D341Med (cell line): ENCODE results near the gene NIP7.
"Not testable (repeated sequence)": the region's sequence is repeated elsewhere in the genome, so short reads cannot be mapped to it uniquely, and the experiment has no call there.

Experiments used
- DNase-seq: peaks from one replicate; pipeline ENCODE4 v3.0.0; 2012; ENCODE audit warnings: low spot score

The NIP7 gene

GRCh38 chr16:69345923-69346322 is 6.4 kb downstream of the NIP7 start:
- no peak for DNase-seq

- no peak for DNase-seq
Observed at GRCh38 chr16:69346683-69347082, 7.1 kb downstream of the NIP7 start.

GRCh38 chr16:69348222-69348621 is 8.7 kb downstream of the NIP7 start:
- no peak for DNase-seq

GRCh38 chr16:69349536-69349935 is 10.0 kb downstream of the NIP7 start:
- no peak for DNase-seq

DNA sequence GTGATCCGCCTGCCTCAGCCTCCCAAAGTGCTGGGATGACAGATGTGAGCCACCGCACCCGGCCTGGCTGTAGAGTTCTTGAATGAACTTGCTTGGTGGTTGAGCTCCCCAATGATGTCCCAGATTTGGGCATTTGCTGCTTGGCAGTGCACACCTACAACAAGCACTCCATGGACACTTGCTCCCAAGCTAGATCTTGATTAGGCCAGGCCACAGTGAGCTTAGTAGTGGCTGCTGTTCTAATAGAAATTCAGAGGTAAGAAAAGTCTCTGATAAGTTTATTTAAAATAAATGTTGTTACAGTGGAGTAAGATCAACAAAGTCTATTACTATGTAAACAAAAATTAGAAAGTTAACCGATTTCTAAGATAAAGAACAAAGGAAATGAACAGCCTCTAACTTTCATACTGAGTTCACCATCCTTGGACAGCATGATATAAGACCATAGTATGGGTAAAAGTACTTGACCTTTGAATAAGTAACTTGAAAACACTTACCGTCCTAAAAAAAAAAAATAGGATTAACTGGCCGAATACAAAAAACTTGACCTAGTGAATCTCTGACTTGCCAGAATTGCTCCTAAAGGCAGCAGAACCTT is 11.1 kb downstream of the NIP7 start:
- DNase-seq, result no peak

- DNase-seq, result no peak
Observed at GRCh38 chr16:69351309-69352027, 11.9 kb downstream of the NIP7 start, which contains the start of gene TMED6. Gene TMED6 (minus strand): TSS chr16:69351786. CDS start chr16:69351753, 33 bp downstream.

- DNase-seq, result not testable (repeated sequence)
Observed at GRCh38 chr16:69360070-69360469, 20.5 kb downstream of the NIP7 start.

- DNase-seq, result no peak
Observed at GRCh38 chr16:69363281-69363717, 23.7 kb downstream of the NIP7 start.

GRCh38 chr16:69364088-69364487 is 24.5 kb downstream of the NIP7 start:
- no peak for DNase-seq

- no peak for DNase-seq
Observed at GRCh38 chr16:69365901-69366300, 26.3 kb downstream of the NIP7 start.

- DNase-seq, result no peak
Observed at GRCh38 chr16:69366431-69366830, 26.9 kb downstream of the NIP7 start.

DNA sequence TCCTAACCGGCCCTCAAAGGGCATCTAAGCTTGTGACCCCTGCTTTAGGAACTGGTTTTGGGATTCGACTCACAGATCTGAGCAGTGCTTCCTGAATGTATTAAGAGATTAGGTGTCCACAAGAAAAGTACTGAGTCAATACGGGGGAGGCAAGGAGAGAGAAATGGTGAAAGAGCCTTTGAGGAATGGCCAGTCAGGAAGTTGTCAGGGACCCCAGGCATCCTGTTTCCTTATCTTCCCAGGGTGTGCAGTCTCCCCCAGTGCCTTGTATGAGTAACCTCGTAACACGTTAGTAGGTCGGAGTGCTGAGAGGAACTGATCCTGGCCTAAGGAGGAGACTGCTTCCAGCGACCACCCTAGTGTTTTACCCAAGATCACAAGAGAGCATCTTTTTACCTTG is 28.4 kb downstream of the NIP7 start:
- no peak for DNase-seq

DNA sequence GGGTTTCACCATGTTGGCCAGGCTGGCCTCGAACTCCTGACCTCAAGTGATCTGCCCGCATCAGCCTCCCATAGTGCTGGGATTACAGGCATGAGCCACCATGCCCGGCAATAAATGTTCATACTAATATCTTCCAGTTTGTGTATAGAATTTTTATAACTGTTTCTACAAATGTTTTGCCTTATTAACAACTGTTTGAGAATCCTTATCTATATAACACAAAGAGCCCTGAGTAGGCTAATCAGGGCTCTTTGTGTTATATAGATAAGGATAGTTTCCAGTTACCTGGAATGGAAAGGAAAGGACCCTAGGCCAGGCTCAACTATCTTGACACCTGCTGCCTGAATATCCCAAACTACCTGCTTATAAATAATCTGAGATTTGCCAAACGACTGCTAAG is 29.3 kb downstream of the NIP7 start:
- no peak for DNase-seq

DNA sequence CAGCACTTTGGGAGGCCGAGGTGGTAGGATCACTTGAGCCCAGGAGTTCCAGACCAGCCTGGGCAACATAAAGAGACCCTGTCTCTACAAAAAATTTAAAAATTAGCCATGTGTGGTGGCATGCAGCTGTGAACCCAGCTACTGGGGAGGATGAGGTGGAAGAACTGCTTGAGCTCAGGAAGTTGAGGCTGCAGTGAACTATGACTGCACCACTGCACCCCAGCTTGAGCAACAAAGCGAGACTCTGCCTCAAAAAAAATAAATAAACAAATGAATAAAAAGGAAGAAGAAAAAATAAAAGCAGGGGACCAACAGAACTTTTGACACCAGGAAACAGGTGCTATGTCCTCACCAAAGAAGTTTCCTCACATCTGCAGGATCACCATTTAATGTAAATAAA is 32.0 kb downstream of the NIP7 start:
- DNase-seq, result no peak

- no peak for DNase-seq
Observed at GRCh38 chr16:69373019-69373418, 33.4 kb downstream of the NIP7 start.

DNA sequence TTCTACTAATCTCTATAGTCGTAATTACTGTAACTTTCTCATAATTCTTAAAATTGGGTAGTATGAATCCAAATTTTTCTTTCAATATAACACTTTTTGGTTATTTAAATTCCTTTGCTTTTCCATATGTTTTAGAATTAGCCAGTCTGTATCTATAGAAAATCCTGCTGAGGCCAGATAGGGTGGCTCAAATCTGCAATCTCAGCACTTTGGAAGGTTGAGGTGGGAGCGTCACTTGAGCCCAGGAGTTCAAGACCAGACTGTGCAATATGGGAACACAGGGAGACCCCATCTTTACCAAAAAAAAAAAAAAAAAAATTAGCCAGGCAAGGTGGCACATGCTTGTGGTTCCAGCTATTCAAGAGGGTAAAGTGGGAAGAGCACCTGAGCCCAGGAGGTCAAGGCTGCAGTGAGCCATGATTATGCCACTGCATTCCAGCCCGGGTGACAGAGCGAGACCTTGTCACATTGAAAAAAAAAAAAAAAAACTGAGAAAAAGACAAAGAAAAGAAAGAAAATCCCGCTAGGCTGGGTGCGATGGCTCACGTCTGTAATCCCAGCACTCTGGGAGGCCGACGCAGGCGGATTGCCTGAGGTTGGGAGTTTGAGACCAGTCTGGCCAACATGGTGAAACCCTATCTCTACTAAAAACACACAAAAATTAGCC is 37.0 kb downstream of the NIP7 start:
- DNase-seq, result no peak

GRCh38 chr16:69378036-69378435 is 38.5 kb downstream of the NIP7 start:
- DNase-seq, result no peak

- DNase-seq, result no peak
Observed at GRCh38 chr16:69378760-69379159, 39.2 kb downstream of the NIP7 start.

DNA sequence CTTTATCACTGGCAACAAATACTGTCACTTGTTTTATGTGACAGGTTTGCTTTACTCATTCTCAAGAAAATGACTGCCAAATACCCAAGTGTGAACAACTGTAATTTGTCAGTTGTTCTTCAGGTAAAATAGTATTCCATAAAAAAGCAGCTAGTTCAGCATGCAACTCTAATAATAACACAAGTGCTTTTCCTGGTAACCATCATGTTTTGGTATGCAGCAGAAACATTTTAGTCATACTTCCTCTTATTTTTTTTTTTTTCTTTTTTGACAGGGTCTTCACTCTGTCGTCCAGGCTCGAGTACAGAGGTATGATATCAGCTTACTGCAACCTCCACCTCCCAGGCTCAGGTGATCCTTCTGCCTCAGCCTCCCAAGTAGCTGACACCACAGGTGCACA is 41.7 kb downstream of the NIP7 start:
- no peak for DNase-seq

- no peak for DNase-seq
Observed at GRCh38 chr16:69382421-69382820, 42.8 kb downstream of the NIP7 start.

GRCh38 chr16:69384974-69385373 is 45.4 kb downstream of the NIP7 start:
- DNase-seq, result no peak

DNA sequence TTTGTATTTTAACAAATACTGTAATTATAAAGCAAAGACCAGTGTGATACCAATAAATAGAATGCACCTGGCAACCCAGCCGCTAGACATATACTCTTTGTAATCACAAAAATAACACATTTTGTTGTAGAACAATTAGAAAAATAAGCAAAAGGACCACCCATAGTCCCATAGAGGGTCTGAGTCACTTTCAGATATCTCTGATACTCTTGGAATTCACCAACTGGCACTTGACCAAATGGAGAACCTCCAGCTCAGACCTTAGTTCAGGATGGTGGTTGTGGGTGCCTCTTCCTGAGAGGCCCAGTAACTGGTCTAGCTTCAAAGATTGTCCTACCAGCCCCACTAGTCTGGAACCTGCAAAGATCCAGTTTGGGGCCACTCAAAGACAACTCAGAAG is 47.0 kb downstream of the NIP7 start:
- no peak for DNase-seq
